ENCODE data around the gene CLDN7. TPM values are rescaled to one million over a fixed set of nuclear protein-coding genes. Genes with fewer than 3 reads are reported as not detected.

The CLDN7 gene
- total and polyA plus RNA-seq, 2 donors from 2014 or later, result 119 to 233 TPM

- H3K27ac ChIP-seq (ENCODE audit: low read depth in 2 of 2, low read length in 2 of 2), result peak overlapping the region; percentile 43 to 63
- H3K36me3 ChIP-seq (ENCODE audit: control insufficient read depth in 2 of 3, insufficient read depth in 3 of 3, low read length in 3 of 3), result no peaks in the 10 kb centered on the region
- H3K9me3 ChIP-seq (ENCODE audit: control insufficient read depth in 2 of 3, insufficient read depth in 1 of 3, low read length in 3 of 3), result no peaks in the 10 kb centered on the region
- peak overlapping the region in 1 of 3 donors; percentile 57 for H3K4me3 ChIP-seq (ENCODE audit: low read length in 3 of 3)
- no peaks in the 10 kb centered on the region for H3K27me3 ChIP-seq (ENCODE audit: control insufficient read depth, insufficient read depth, low read length)
- DNase-seq (peak in 3 of 5 donors; percentile 55 to 75 (median 73)), FAIRE-seq (no peak)
- peak overlapping the region in 1 of 3 donors; percentile 34 for H3K9ac ChIP-seq (ENCODE audit: low read length in 3 of 3)
- no peak for TF ChIP-seq CTCF (IDR thresholded peaks at IDR 0.05; ENCODE audit: borderline replicate concordance, extremely low read depth, insufficient read depth)
- intact Hi-C loops (cut with DNase I), result no loop called here
- H3K4me1 ChIP-seq (ENCODE audit: control insufficient read depth in 2 of 3, insufficient read depth in 2 of 3, low read depth in 1 of 3, low read length in 3 of 3), result peaks cover 7 to 31% (median 31%) of the 10 kb centered on the region in 3 donors
Measured at GRCh38 chr17:7215652-7216180, 46.6 kb downstream of the CLDN7 start.

- H3K27me3 ChIP-seq (ENCODE audit: control insufficient read depth, insufficient read depth, low read length), result no peaks in the 10 kb centered on the region
- peak in 1 of 5 donors; percentile 69 for DNase-seq
- intact Hi-C loops (cut with DNase I), result no loop called here
- FAIRE-seq, result no peak
- H3K4me1 ChIP-seq (ENCODE audit: control insufficient read depth in 2 of 3, insufficient read depth in 2 of 3, low read depth in 1 of 3, low read length in 3 of 3), result peaks cover 7 to 27% (median 26%) of the 10 kb centered on the region in 3 donors
- no peaks in the 10 kb centered on the region for H3K9me3 ChIP-seq (ENCODE audit: control insufficient read depth in 2 of 3, insufficient read depth in 1 of 3, low read length in 3 of 3)
- H3K27ac ChIP-seq (ENCODE audit: low read depth in 2 of 2, low read length in 2 of 2), result peak overlapping the region in 1 of 2 donors; percentile 84
- H3K9ac ChIP-seq (ENCODE audit: low read length in 3 of 3), result no peak overlapping the region
- H3K36me3 ChIP-seq (ENCODE audit: control insufficient read depth in 2 of 3, insufficient read depth in 3 of 3, low read length in 3 of 3), result no peaks in the 10 kb centered on the region
- H3K4me3 ChIP-seq (ENCODE audit: low read length in 3 of 3), result peak overlapping the region; percentile 46 to 84 (median 57)
- TF ChIP-seq CTCF (IDR thresholded peaks at IDR 0.05; ENCODE audit: borderline replicate concordance, extremely low read depth, insufficient read depth), result no peak
Measured at GRCh38 chr17:7215136-7215638, 47.1 kb downstream of the CLDN7 start.

- Histone ChIP-seq H3K27ac (ENCODE audit: low read depth in 2 of 2, low read length in 2 of 2) (peak overlapping the region; percentile 81 to 84), H3K9me3 (ENCODE audit: control insufficient read depth in 2 of 3, insufficient read depth in 1 of 3, low read length in 3 of 3) (no peaks in the 10 kb centered on the region), H3K9ac (ENCODE audit: low read length in 3 of 3) (peak overlapping the region in 2 of 3 donors; percentile 49 to 61), H3K27me3 (ENCODE audit: control insufficient read depth, insufficient read depth, low read length) (no peaks in the 10 kb centered on the region), H3K4me3 (ENCODE audit: low read length in 3 of 3) (peak overlapping the region; percentile 50 to 84 (median 57)), H3K36me3 (ENCODE audit: control insufficient read depth in 2 of 3, insufficient read depth in 3 of 3, low read length in 3 of 3) (no peaks in the 10 kb centered on the region), H3K4me1 (ENCODE audit: control insufficient read depth in 2 of 3, insufficient read depth in 2 of 3, low read depth in 1 of 3, low read length in 3 of 3) (peaks cover 7 to 27% (median 25%) of the 10 kb centered on the region in 3 donors)
- DNase-seq (peak; percentile 100), FAIRE-seq (peak; percentile 52)
- intact Hi-C loops (cut with DNase I), result no loop called here
- TF ChIP-seq CTCF (IDR thresholded peaks at IDR 0.05; ENCODE audit: borderline replicate concordance, extremely low read depth, insufficient read depth), result peak; percentile 31
Measured at GRCh38 chr17:7214300-7215135, 47.8 kb downstream of the CLDN7 start.

Data from kidney (tissue), 14 donors.